HG03175 (cell line): ENCODE data around the gene JPT2.

Experiments
- ATAC-seq: cut with Tn5 transposase; IDR thresholded peaks from one replicate; pipeline ENCODE4 v1.9.1; 2021; ENCODE audit warnings: mild to moderate bottlenecking, moderate library complexity; ENCODE audit not compliant: unreplicated experiment

JPT2 gene

GRCh38 chr16:1673424-1674151, 4.5 kb upstream of the JPT2 start:
- ATAC-seq, result no peak

GRCh38 chr16:1674306-1674705, 3.8 kb upstream of the JPT2 start:
- no peak for ATAC-seq

- ATAC-seq, result no peak
Measured at GRCh38 chr16:1674751-1675664, 3.1 kb upstream of the JPT2 start.

GRCh38 chr16:1676661-1677060, 1.4 kb upstream of the JPT2 start:
- no peak for ATAC-seq

- no peak for ATAC-seq
Measured at GRCh38 chr16:1677339-1677738, 740 bp upstream of the JPT2 start.

- peak; percentile 22 for ATAC-seq
Measured at GRCh38 chr16:1678500-1679098, 520 bp downstream of the JPT2 start.

GRCh38 chr16:1680361-1680760, 2.3 kb downstream of the JPT2 start:
- ATAC-seq, result no peak

GRCh38 chr16:1681032-1681431, 3.0 kb downstream of the JPT2 start:
- ATAC-seq, result no peak

- no peak for ATAC-seq
Measured at GRCh38 chr16:1687427-1688316, 9.6 kb downstream of the JPT2 start.

GRCh38 chr16:1688807-1689560, 10.9 kb downstream of the JPT2 start:
- ATAC-seq, result no peak

GRCh38 chr16:1689853-1690252, 11.8 kb downstream of the JPT2 start:
- ATAC-seq, result no peak

GRCh38 chr16:1690810-1691209, 12.7 kb downstream of the JPT2 start:
- no peak for ATAC-seq

GRCh38 chr16:1691276-1691675, 13.2 kb downstream of the JPT2 start:
- no peak for ATAC-seq

GRCh38 chr16:1691956-1692355, 13.9 kb downstream of the JPT2 start:
- no peak for ATAC-seq

GRCh38 chr16:1696863-1697262, 18.8 kb downstream of the JPT2 start:
- no peak for ATAC-seq

- ATAC-seq, result no peak
Measured at GRCh38 chr16:1698680-1699079, 20.6 kb downstream of the JPT2 start.

- ATAC-seq, result no peak
Measured at GRCh38 chr16:1700246-1700645, 22.2 kb downstream of the JPT2 start.

GRCh38 chr16:1701216-1701878, 23.3 kb downstream of the JPT2 start:
- ATAC-seq, result no peak

- peak; percentile 4 for ATAC-seq
Measured at GRCh38 chr16:1705324-1705687, 27.2 kb downstream of the JPT2 start.
